HuH-7.5 (cell line): ENCODE results near the gene PPP1R13B.
"Not testable (repeated sequence)": the region's sequence is repeated elsewhere in the genome, so short reads cannot be mapped to it uniquely, and the experiment has no call there.

Experiments used
- DNase-seq: peaks from one replicate; pipeline ENCODE4 v3.0.0; 2011; ENCODE audit warnings: low spot score

Gene PPP1R13B

DNA sequence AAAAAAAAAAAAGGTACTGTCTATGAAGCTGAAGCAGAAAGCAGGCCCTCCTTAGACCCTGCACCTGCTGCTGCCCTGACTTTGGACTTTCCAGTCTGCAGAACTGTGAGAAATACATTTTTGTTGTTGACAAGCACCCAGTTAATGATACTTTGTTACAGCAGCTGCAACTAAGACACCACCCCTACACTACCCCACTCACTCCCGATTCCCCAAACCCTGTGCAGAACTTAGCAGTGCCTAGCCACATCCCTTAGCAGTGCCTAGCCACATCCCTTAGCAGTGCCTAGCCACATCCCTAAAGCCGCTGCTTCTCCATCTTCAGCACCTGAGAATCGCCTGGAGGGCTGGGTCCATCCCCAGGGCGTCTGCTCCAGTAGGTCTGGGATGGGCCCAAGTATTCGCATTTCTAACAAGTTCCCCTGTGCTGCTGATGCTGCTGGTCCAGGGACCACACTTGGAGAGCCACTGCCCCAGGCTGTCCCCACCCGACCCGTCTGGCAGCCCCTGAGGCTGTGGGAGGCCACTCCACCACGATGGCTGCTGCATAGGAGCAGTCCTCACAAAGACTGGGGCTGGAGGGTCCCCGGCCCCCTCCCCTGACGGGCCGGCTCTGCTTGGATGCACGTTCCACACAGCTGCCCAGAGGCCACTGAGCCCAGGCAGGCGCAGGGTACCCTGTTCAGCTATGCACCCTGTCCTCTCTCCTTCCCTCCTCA is 10.8 kb upstream of the PPP1R13B start:
- DNase-seq, result no peak

DNA sequence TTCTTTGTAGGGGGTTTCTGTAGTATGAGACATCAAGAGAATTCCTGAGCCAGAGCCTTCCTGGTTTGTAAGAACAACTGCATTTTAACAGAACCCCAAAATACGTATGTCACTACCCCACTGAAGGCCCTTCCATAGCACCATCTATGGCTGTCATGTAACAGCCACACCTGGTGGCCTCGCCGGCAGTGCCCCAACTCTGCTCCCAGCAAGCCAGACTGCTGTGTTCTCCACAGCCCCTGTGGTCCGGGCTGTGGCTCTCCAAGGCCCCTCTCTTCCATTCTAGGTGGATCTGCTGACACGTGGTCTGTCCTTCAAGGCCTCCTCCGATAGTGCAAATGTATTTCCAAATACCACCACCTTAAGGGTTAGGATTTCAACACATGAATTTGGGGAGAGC is 9.9 kb upstream of the PPP1R13B start:
- no peak for DNase-seq

DNA sequence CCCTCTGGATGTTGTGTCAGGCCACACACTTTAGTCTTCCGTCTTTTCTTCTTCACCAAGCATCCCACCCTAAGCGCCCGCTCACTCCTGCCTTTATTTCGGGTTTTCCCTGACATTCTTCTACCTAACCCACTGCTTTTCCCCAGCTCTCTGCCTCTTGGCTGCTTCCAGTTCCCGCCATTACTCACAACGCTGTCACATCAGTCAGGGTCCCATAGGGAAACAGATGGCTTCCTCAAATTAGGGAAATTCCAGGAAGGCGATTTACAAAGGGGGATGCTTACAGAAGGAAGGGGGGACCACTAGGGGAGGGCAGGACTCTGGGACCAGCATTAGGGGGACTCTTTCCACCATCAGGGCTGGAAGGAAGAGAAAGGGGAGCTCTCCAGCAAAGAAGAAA is 9.2 kb upstream of the PPP1R13B start:
- DNase-seq, result no peak

DNA sequence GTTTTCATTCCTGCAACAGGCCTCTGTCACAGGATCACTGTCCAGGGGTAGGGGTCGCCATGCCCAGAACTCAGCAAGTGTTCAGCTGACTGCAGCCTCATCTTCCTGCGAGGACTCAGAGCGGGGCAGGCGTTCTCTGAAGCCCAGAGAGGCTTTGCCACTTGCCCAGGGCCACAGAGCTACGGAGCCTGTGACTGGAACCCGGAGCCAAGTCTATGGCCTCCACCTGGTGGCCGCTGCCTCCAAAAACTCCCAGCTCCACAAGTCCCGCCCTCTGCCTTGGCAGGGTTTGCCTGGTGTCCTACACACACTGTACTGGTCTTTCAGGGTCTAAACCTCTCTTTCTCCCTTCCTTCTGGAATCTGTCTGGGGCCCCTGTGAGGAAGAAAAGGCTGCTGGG is 8.7 kb upstream of the PPP1R13B start:
- DNase-seq, result no peak

DNA sequence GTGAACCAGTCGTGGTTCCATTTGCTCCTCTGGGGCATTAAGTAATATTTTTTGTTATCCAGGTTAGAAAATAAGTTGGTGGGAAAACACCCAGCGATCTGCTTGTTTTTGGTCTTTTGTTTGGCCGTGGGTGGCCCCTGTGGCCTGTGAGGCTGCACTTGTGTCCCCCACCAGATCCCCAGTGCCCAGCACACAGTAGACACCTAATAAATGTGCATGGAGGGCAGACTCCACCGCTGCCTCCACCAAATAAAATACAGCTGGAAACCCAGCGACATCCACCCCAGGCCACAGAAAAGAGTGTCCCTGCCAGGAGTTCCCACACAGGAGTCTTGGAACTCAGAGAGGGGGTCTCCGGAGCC is 8.3 kb upstream of the PPP1R13B start:
- DNase-seq, result no peak

DNA sequence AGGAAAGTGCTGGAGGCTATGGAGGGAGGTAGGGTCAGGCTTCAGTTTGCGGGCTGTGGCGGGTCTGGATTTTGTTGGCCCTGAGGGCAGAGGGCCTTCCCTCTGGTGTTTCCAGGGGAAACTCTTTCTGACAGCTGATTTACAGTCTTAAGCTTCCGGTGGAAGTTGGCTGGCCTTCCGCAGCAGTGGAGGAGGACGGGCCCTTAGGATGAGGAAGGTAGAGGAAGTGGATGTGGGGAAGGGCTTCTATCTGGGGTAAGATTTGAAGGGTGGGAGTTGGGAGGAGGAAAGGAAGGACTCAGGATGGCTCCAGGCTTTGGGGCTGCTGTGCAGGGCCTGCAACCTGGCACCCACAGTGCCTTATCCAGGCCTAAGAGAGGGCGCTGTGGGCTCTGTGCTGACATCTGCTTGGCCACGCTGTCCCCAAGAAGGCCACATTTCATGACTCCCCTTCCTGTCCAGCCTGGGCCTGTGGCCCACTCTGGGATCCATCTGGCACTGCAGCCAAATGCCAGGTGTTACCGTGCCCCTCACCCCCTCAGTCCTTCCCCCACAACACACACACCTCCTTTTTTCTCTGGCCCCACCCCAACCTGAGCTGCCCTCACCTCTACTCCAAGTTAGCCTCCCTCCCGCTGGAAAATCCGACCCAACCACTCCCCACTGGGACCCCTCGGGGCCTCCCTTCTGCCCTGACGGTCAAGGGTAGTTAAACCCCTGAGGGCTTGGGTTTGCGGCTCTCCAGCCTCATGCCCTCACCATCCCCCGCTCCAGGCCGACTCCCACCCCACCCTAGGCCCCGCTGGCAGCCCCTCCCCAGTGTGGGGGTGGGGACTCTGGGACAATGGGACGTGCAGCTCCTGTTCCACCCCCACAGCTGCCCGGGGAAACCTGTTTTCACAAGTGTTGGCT is 7.7 kb upstream of the PPP1R13B start:
- DNase-seq, result no peak

DNA sequence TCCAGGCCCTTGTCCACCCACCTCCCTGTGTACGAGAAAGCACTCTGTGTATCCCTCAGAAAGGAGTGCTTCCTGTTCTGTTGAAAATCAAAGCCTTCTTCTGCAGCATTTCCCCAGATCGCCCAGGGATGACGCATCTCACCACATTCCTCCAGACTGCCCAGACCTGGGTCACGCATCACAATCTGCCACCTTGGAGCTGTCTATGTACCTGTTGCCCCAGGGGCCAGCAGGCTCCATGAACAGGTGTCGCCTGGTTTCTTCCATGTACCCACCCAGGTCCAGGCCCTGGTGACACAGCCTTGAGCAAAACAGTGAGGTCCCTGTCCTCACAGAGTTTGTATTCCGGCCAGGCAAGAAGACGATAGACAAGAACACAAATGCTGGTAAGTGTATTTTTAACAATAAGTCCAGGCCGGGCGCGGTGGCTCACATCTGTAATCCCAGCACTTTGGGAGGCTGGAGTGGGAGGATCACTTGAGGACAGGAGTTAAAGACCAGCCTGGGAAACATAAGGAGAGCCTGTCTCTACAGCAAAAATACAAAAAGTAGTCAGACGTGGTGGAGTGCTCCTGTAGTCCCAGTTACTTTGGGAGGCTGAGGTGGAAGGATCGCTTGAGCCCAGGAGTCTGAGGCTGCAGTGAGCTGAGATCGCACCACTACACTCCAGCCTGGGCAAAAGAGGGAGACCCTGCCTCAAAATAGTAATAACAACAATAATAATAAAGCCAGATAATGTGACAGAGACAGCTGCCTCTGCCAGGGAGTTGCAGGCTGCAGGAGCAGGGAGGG is 6.8 kb upstream of the PPP1R13B start:
- no peak for DNase-seq

DNA sequence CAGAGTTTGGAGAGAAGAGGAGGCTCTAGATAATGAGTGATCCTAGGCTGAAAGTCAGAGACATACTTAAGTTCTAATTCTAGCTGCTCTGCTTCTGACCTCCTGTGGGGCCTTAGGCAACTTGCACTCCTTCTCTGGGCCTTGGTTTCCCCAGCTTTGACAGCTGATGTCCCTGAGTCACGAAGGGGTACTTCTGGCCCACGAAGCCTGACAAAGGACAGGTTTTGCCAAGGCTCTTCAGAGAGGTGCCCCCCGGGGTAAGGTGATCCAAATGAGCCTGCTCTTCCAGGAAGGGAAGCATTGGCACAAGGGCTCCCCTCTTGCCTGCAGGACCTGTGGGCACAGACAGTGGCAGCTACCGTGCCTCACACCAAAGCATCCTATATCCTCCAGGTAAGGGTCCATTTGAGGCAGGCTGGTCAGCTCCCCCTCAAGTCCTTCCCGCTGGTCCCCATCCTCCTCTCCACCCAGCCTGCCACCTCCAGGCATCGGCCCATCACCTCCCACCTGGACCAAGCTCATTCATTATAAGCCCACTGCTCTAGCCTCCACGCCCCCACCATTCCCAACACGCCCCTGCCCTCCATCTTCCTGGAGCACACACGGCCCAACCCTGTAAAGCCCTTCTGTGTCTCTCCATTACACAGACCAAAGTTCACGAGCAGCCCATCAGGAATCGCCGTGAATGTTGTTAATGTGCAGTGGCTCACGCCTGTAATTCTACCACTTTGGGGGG is 1.9 kb upstream of the PPP1R13B start:
- DNase-seq, result no peak

DNA sequence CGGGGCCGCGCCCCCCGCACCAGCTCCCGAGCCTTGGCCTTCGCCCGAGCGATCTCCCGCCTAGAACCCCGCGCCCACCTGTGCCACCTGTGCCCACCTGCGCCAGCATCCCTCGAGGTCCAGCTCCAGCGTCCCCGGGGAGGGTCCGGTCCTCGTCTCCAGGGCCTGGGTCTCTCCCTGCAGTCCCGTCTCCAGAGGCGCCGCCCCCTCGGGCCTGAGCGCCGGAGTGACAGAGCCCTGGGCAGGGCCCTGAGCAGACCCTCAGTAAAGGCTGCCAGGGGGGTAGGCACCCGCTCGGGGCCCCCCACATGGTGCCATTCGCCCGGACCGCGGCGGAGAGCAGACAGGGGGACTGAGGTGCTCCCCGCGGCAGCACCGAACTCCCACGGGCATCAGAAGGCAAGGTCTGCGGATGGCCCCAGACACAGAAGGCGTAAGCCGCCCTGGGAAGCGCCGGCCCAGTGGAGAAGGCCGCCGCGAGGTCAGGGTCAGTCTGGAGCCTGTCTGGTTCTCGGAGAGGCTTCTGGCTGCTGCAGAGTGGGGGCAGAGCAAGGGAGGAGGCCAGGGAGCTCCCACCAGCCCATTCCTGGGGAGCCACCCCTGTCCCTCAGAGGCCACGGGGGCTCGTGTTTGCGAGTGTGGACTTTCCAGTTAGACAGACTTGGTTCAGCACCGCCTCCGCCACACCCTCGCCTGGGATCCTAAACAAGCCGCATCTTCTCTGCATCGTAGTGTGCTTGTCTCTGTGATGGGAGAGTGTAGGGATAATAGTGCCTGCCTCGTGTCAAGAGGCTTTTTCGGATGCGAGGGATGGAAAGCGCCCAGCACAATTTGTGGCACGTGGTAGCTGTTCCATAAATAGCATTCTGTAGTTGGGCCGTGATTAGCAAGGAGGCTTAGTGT is 1.1 kb upstream of the PPP1R13B start:
- DNase-seq, result no peak

DNA sequence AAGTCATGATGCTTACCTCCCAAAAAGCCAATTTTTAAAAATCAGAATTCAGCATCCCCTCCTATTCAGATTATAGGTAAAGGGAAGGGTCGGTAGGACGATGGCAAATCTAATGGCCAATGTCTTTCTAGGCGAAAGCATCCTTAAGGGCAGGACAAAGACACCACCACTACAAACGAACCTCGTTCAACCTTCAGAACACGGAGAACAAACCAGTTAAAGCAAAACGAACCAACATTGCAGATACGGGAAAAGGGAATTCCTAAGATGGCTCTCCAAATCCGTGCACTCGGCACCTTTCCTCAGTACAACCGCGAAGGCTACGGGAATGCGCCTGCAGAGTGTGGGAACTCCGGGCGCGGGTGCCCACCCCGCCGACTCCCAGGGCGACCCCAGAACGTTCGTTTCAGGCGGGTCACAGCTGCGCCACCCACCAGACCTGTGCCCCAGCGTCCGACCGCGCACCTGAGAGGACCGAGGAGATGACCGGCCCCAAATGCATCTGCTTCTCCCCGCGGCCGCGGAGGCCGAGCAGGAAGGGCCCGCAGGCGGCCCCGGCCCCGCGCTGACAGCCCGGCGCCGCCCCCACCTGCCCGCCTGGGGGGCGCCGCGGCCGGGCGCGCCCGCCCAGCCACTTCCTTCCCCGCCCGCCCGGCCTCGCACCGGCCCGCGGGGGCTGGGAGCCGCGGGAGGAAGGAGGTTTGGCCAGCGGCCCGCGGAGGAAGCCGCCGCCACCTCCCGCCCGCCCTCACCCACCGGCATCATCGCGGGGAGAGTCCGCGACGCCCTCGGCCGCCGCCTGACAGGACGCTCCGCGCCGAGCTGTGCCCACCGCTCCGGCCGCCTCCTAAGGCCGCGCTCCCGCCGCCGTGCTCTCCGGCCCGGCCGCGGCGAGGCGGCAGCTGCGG is 578 bp downstream of the PPP1R13B start:
- no peak for DNase-seq

DNA sequence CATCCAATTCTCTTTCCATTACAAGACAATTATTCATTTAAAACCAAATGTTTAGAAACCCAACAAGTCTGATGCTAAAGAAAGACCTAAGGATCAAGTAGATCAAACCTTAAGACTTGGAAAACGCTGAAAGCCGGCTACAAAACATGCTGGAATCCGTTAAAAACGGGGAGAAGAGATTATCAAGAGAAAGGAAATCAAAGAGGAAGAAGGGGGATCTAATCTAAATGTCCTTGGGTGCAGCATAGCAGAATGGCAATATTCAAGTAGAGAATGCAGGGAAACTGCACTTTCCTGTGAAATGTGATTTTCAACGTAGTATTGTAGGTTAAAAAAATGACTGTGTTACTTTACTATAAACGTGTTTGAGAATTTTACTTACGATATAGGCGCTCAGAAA is 1.3 kb downstream of the PPP1R13B start:
- no peak for DNase-seq

- DNase-seq, result no peak
These were observed 2.0 kb downstream of the PPP1R13B start for GRCh38 chr14:103845327-103845726.

GRCh38 chr14:103841265-103841664 is 6.1 kb downstream of the PPP1R13B start:
- not testable (repeated sequence) for DNase-seq

- DNase-seq, result no peak
These were observed 7.4 kb downstream of the PPP1R13B start for GRCh38 chr14:103840014-103840413.

DNA sequence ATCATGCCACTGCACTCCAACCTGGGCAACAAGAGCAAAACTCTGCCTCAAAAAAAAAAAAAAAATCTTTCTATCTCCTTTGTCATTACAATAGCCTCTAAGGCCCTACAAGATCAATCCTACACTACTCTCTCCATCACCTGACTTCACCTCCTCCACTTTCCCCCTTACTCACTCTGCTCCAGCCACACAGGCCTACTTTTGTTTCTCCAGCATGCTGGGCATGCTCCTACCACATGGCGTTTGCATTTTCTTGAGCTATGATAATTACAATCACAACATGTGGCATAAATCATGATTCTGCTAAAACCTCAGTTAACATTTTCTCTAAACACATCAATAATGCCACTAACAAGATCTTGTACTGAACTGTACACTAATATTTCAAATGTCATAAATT is 7.8 kb downstream of the PPP1R13B start:
- DNase-seq, result no peak

GRCh38 chr14:103838117-103838516 is 9.3 kb downstream of the PPP1R13B start:
- no peak for DNase-seq

DNA sequence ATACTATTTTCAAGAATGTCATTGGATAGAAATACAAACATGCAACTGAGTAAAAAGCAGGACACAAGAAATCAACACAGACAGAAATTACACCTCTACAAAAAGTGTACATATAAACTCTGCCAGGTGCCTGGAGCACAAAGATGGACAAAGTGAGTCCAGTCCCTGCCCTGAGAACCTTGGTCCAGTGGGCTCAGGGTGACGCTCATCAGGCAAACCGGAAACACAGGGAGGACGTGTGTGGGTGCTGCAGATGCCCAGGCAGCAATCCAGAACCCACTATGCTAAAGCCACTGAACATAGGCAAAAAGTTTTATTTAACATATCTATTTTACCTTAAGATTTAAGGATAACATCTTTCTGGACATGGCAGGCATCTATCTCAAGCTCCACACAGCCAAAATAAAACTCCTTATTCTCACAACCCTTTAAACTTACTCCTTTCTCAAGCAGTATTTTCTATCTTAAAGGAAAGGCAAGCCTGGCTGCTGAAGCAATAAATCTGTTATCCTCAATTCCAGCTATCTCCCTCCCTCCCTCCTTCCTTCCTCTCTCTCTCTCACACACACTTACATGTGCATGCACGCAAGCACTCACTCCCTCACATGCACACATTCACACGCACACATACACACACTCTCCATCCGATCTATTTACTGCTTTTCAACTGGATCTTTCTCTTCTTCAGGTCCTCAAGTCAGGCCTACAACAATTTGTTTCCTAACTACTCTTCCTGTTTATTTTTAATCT is 10.2 kb downstream of the PPP1R13B start:
- DNase-seq, result no peak

DNA sequence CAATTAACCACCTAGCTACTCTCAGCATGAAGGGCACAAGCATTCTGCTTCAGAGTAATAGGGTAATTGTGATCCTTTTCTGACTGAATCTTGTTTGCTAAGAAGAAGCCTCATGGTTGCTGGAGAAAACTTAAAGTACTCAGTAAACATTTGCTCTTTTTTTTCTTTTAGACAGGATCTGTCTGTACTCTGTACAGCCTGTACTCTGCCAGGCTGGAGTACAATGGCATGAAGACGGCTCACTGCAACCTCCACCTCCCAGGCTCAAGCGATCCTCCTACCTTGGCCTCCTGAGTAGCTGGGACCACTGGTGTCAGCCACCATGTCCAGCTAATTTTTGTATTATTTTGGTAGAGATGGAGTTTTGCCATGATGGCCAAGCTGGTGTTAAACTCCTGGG is 12.4 kb downstream of the PPP1R13B start:
- no peak for DNase-seq

- no peak for DNase-seq
These were observed 13.7 kb downstream of the PPP1R13B start for GRCh38 chr14:103833711-103834110.
